Measurements from ENCODE around the gene CWC25.
"Not testable (repeated sequence)": the region's sequence is repeated elsewhere in the genome, so short reads cannot be mapped to it uniquely, and the experiment has no call there.

DNA sequence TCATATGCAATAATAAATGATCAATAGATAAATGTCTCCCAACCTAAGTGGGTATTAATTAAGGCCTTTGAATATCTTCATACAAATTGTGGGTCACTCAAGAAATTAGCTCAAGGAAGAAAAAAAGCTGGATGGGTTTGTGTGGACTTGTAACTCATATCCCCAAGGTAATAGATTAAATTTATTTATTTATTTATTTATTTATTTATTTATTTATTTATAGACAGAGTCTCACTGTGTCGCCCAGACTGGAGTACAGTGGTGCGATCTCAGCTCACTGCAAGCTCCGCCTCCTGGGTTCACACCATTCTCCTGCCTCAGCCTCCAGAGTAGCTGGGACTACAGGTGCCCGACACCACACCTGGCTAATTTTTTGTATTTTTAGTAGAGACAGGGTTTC is 37.1 kb downstream of the CWC25 start:
- TF ChIP-seq, protein P1, sequence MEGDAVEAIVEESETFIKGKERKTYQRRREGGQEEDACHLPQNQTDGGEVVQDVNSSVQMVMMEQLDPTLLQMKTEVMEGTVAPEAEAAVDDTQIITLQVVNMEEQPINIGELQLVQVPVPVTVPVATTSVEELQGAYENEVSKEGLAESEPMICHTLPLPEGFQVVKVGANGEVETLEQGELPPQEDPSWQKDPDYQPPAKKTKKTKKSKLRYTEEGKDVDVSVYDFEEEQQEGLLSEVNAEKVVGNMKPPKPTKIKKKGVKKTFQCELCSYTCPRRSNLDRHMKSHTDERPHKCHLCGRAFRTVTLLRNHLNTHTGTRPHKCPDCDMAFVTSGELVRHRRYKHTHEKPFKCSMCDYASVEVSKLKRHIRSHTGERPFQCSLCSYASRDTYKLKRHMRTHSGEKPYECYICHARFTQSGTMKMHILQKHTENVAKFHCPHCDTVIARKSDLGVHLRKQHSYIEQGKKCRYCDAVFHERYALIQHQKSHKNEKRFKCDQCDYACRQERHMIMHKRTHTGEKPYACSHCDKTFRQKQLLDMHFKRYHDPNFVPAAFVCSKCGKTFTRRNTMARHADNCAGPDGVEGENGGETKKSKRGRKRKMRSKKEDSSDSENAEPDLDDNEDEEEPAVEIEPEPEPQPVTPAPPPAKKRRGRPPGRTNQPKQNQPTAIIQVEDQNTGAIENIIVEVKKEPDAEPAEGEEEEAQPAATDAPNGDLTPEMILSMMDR (IDR thresholded peaks at IDR 0.05) = not testable (repeated sequence)
- TF ChIP-seq ZFX (IDR thresholded peaks at IDR 0.05; ENCODE audit: borderline replicate concordance) = not testable (repeated sequence)

Measured in 22Rv1 (cell line).